H1 (cell line): ENCODE measurements around the gene CCIN. TPM values are rescaled to one million over a fixed set of nuclear protein-coding genes. Genes with fewer than 3 reads are reported as not detected.

Source experiments
- ASH2L ChIP-seq: fragments of 200-600, 300-600 bp; sonication (generic); IDR thresholded peaks from one replicate; pipeline ENCODE4 v1.7.1; 2017; ENCODE audit warnings: low read length
- BRCA1 ChIP-seq: IDR thresholded peaks from 2 replicates; pipeline ENCODE4 v1.6.1; 2012; ENCODE audit warnings: low read depth, low read length, improper control_type of control experiment
- CBX5 ChIP-seq: fragments of 300-800, 300-1000 bp; sonication (generic); IDR thresholded peaks from 2 replicates; pipeline ENCODE4 v1.7.1; 2016; ENCODE audit warnings: antibody characterized with exemption, low read length, low read depth
- CBX8 ChIP-seq: fragments of 300-800, 300-1000 bp; sonication (generic); IDR thresholded peaks from 2 replicates; pipeline ENCODE4 v1.7.1; 2016; ENCODE audit warnings: low read depth, low read length, borderline replicate concordance
- CHD1 ChIP-seq: IDR thresholded peaks from 2 replicates; pipeline ENCODE4 v1.6.1; 2012; ENCODE audit warnings: low read depth, low read length, improper control_type of control experiment
- E2F6 ChIP-seq: IDR thresholded peaks from 2 replicates; pipeline ENCODE4 v1.6.1; 2012; ENCODE audit warnings: inconsistent platforms
- GABPA ChIP-seq: IDR thresholded peaks from 2 replicates; pipeline ENCODE4 v1.6.1; 2011; ENCODE audit warnings: mild to moderate bottlenecking, low read length, moderate library complexity, borderline replicate concordance; ENCODE audit not compliant: insufficient read depth
- GTF2F1 ChIP-seq: IDR thresholded peaks from 2 replicates; pipeline ENCODE4 v1.6.1; 2012; ENCODE audit warnings: low read depth, low read length, improper control_type of control experiment, borderline replicate concordance
- MAFK ChIP-seq: IDR thresholded peaks from 2 replicates; pipeline ENCODE4 v1.6.1; 2012; ENCODE audit warnings: low read depth, mild to moderate bottlenecking, improper control_type of control experiment, low read length
- NANOG ChIP-seq: IDR thresholded peaks from 2 replicates; pipeline ENCODE4 v1.6.1; 2011; ENCODE audit warnings: low read length, low read depth, mild to moderate bottlenecking, inconsistent platforms; ENCODE audit not compliant: insufficient read depth, poor library complexity, severe bottlenecking
- PHF8 ChIP-seq: fragments of 200-600 bp; sonication (generic); conservative IDR thresholded peaks from 2 replicates; pipeline ENCODE4 v1.7.1; 2012; ENCODE audit warnings: low read depth, mild to moderate bottlenecking, inconsistent platforms, low read length, moderate library complexity
- RAD21 ChIP-seq, 2 experiments: IDR thresholded peaks in 1 of 2; conservative IDR thresholded peaks in 1 of 2; 2 replicates each; pipeline ENCODE4 v1.6.1; 2011; ENCODE audit warnings: low read depth in 2 of 2, low read length in 2 of 2, improper control_type of control experiment in 1 of 2, inconsistent platforms in 1 of 2, mild to moderate bottlenecking in 1 of 2, moderate library complexity in 1 of 2
- RNF2 ChIP-seq: fragments of 200-900, 300-1000 bp; sonication (generic); IDR thresholded peaks from 2 replicates; pipeline ENCODE4 v1.7.1; 2016; ENCODE audit warnings: borderline replicate concordance, low read depth, mild to moderate bottlenecking, antibody characterized with exemption, low read length; ENCODE audit not compliant: poor library complexity, severe bottlenecking; ENCODE audit errors: missing control alignments
- RXRA ChIP-seq: IDR thresholded peaks from 2 replicates; pipeline ENCODE4 v1.6.1; 2011; ENCODE audit warnings: low read depth, mild to moderate bottlenecking, low read length, moderate library complexity; ENCODE audit not compliant: insufficient read depth
- SP2 ChIP-seq: IDR thresholded peaks from 2 replicates; pipeline ENCODE4 v1.6.1; 2012; ENCODE audit warnings: mild to moderate bottlenecking, low read length, inconsistent platforms
- SRF ChIP-seq: IDR thresholded peaks from 2 replicates; pipeline ENCODE4 v1.6.1; 2011; ENCODE audit warnings: mild to moderate bottlenecking, low read depth, low read length, moderate library complexity
- polyA plus RNA-seq, 7 experiments: library from polyadenylated mRNA; depleted of rRNA in 3 of 7; stranded (reverse) in 5 of 7; unstranded in 2 of 7; fragments of >200 nt in 5 of 7; fragments of 200-250 nt in 2 of 7; gene quantifications; 1 replicate in 5 of 7; 2 replicates in 1 of 7; 4 replicates in 1 of 7; pipeline versions ENCODE4 v1.2.1 to v1.2.3, GENCODE V29; 2011 to 2013; ENCODE audit warnings: missing spikeins in 2 of 7, mixed read lengths in 2 of 7
- total RNA-seq: library from RNA; stranded (reverse); fragmentation: NEBNext Ultra II Directional; extraction: Animal tissue kit (Norgen Biotek cat#: 25700); gene quantifications from 2 replicates; pipeline ENCODE4 v1.2.1, GENCODE V29; 2021

The CCIN gene
- total and polyA plus RNA-seq, 2 of the 8 experiments (the other 6 are each of a cell fraction or from before 2014, with no cell fraction given), result 0.19 to 0.21 TPM

- TF ChIP-seq RAD21 (IDR thresholded peaks at IDR 0.05 in 1 of 2, conservative IDR thresholded peaks at IDR 0.05 in 1 of 2; ENCODE audit: low read depth in 2 of 2, low read length in 2 of 2) (no peak), CBX8 (no peak), SRF (0 out of 2 replicates have a peak, but pooled peaks have one; percentile 11), MAFK (no peak), RXRA (no peak), NANOG (no peak), SP2 (no peak), ASH2L (peak; percentile 94), GABPA (peak; percentile 65; the same call in 1 of the 2 replicates), PHF8 (peak; percentile 98), BRCA1 (no peak), GTF2F1 (peak; percentile 42; the same call in 1 of the 2 replicates), RNF2 (no peak), CBX5 (no peak), E2F6 (peak; percentile 49), CHD1 (peak; percentile 37; the same call in 1 of the 2 replicates)
Measured at GRCh38 chr9:36190388-36191289, 21.5 kb downstream of the CCIN start, which contains the start of gene CLTA (continued).
